HG03039 (cell line): Measurements from ENCODE around the gene MAP7D1.
"Not testable (repeated sequence)": the region's sequence is repeated elsewhere in the genome, so short reads cannot be mapped to it uniquely, and the experiment has no call there.

ENCODE experiments used
- ATAC-seq: cut with Tn5 transposase; IDR thresholded peaks from one replicate; pipeline ENCODE4 v1.9.1; 2021; ENCODE audit warnings: mild to moderate bottlenecking, moderate library complexity; ENCODE audit not compliant: unreplicated experiment

The MAP7D1 gene

GRCh38 chr1:36151134-36151844, 4.7 kb upstream of the MAP7D1 start:
- ATAC-seq, result no peak

GRCh38 chr1:36151845-36152203, 4.1 kb upstream of the MAP7D1 start:
- no peak for ATAC-seq

GRCh38 chr1:36153476-36153875, 2.5 kb upstream of the MAP7D1 start:
- ATAC-seq, result no peak

- no peak for ATAC-seq
These were observed 1.6 kb upstream of the MAP7D1 start for GRCh38 chr1:36154335-36154734.

- no peak for ATAC-seq
These were observed 1.1 kb upstream of the MAP7D1 start for GRCh38 chr1:36154765-36155407.

- no peak for ATAC-seq
These were observed 562 bp downstream of the MAP7D1 start for GRCh38 chr1:36156329-36157114.

GRCh38 chr1:36157115-36157903, 1.3 kb downstream of the MAP7D1 start:
- ATAC-seq, result no peak

- no peak for ATAC-seq
These were observed 2.2 kb downstream of the MAP7D1 start for GRCh38 chr1:36157973-36158826.

- not testable (repeated sequence) for ATAC-seq
These were observed 2.9 kb downstream of the MAP7D1 start for GRCh38 chr1:36158827-36159252.

- no peak for ATAC-seq
These were observed 3.8 kb downstream of the MAP7D1 start for GRCh38 chr1:36159614-36160387.

GRCh38 chr1:36160388-36160948, 4.5 kb downstream of the MAP7D1 start:
- no peak for ATAC-seq

GRCh38 chr1:36160949-36161485, 5.1 kb downstream of the MAP7D1 start:
- no peak for ATAC-seq

- no peak for ATAC-seq
These were observed 5.9 kb downstream of the MAP7D1 start for GRCh38 chr1:36161641-36162531.

- no peak for ATAC-seq
These were observed 6.8 kb downstream of the MAP7D1 start for GRCh38 chr1:36162680-36163239.

GRCh38 chr1:36163426-36163825, 7.5 kb downstream of the MAP7D1 start:
- no peak for ATAC-seq

GRCh38 chr1:36164361-36164760, 8.4 kb downstream of the MAP7D1 start:
- no peak for ATAC-seq

GRCh38 chr1:36165145-36165544, 9.2 kb downstream of the MAP7D1 start:
- no peak for ATAC-seq
